Memory B cell (primary cell): ENCODE measurements around the gene ABLIM2.
A peak's percentile ranks its signal among the peaks of the same experiment; 100 is the strongest.

Source experiments
- ATAC-seq: fragments of 150-1000 bp; cut with Tn5 transposase; 2 replicates; pipeline ENCODE4 v1.10.0; 2021; ENCODE audit warnings: low read depth, mild to moderate bottlenecking, moderate library complexity
- DNase-seq, 2 donors: peaks; one replicate each; pipeline ENCODE4 v3.0.0; 2022; ENCODE audit warnings: low spot score in 2 of 2
- H3K27ac Mint-ChIP-seq: one replicate; pipeline ENCODE4 v1.8.0; 2022; ENCODE audit warnings: mild to moderate bottlenecking, moderate library complexity, mixed read lengths
- H3K27me3 Mint-ChIP-seq: one replicate; pipeline ENCODE4 v1.8.0; 2022; ENCODE audit warnings: mixed read lengths
- H3K36me3 Mint-ChIP-seq: one replicate; pipeline ENCODE4 v1.8.0; 2022; ENCODE audit warnings: mild to moderate bottlenecking, mixed read lengths
- H3K4me1 Mint-ChIP-seq: one replicate; pipeline ENCODE4 v1.8.0; 2022; ENCODE audit warnings: mixed read lengths
- H3K4me3 Mint-ChIP-seq: one replicate; pipeline ENCODE4 v1.8.0; 2022; ENCODE audit warnings: mild to moderate bottlenecking, moderate library complexity, mixed read lengths
- H3K9me3 Mint-ChIP-seq: one replicate; pipeline ENCODE4 v1.8.0; 2022; ENCODE audit warnings: mixed read lengths

ABLIM2 gene

GRCh38 chr4:8114456-8115202 is 44.0 kb downstream of the ABLIM2 start:
- Mint-ChIP-seq H3K4me1 (peaks cover 5% of the 10 kb centered on the region), H3K27me3 (peaks cover 6% of the 10 kb centered on the region), H3K36me3 (no peaks in the 10 kb centered on the region), H3K9me3 (peaks cover 4% of the 10 kb centered on the region), H3K27ac (no peak overlapping the region), H3K4me3 (no peak overlapping the region)
- no peak for ATAC-seq
- no peak for DNase-seq

- H3K36me3 Mint-ChIP-seq, result peaks cover 2% of the 10 kb centered on the region
- ATAC-seq (no peak), DNase-seq (no peak)
- no peak overlapping the region for H3K4me3 Mint-ChIP-seq
- no peak overlapping the region for H3K27ac Mint-ChIP-seq
- H3K27me3 Mint-ChIP-seq, result peaks cover 9% of the 10 kb centered on the region
- peaks cover 5% of the 10 kb centered on the region for H3K4me1 Mint-ChIP-seq
- H3K9me3 Mint-ChIP-seq, result peaks cover 4% of the 10 kb centered on the region
These were observed 44.8 kb downstream of the ABLIM2 start for GRCh38 chr4:8113611-8114377.

DNA sequence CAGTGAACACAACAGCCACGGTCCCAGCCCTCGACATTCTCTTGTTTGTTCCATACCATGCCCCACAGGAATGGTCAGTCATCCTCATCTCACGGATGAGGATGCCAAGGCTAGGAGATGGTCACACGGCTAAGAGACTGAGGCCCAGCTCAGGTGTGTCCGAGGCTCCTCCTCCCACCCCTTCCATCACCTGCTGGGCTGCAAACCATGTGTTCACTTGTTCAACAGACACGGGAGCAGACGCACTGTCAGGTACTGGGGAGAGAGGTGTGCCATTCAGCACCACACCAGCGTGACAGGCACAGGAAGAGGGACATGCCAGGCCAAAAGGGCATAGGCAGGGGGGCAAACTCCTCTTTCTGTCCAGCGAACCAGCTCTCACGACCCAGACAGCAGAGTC is 45.9 kb downstream of the ABLIM2 start:
- DNase-seq (no peak), ATAC-seq (no peak)
- Mint-ChIP-seq H3K27me3 (peaks cover 13% of the 10 kb centered on the region), H3K9me3 (peaks cover 4% of the 10 kb centered on the region), H3K4me3 (no peak overlapping the region), H3K27ac (no peak overlapping the region), H3K36me3 (peaks cover 4% of the 10 kb centered on the region), H3K4me1 (peaks cover 5% of the 10 kb centered on the region)

GRCh38 chr4:8112036-8112576 is 46.5 kb downstream of the ABLIM2 start:
- peaks cover 14% of the 10 kb centered on the region for H3K27me3 Mint-ChIP-seq
- H3K27ac Mint-ChIP-seq, result no peak overlapping the region
- no peak overlapping the region for H3K4me3 Mint-ChIP-seq
- no peak for DNase-seq
- H3K4me1 Mint-ChIP-seq, result peaks cover under 1% of the 10 kb centered on the region
- H3K9me3 Mint-ChIP-seq, result no peaks in the 10 kb centered on the region
- peaks cover 5% of the 10 kb centered on the region for H3K36me3 Mint-ChIP-seq
- ATAC-seq, result no peak

DNA sequence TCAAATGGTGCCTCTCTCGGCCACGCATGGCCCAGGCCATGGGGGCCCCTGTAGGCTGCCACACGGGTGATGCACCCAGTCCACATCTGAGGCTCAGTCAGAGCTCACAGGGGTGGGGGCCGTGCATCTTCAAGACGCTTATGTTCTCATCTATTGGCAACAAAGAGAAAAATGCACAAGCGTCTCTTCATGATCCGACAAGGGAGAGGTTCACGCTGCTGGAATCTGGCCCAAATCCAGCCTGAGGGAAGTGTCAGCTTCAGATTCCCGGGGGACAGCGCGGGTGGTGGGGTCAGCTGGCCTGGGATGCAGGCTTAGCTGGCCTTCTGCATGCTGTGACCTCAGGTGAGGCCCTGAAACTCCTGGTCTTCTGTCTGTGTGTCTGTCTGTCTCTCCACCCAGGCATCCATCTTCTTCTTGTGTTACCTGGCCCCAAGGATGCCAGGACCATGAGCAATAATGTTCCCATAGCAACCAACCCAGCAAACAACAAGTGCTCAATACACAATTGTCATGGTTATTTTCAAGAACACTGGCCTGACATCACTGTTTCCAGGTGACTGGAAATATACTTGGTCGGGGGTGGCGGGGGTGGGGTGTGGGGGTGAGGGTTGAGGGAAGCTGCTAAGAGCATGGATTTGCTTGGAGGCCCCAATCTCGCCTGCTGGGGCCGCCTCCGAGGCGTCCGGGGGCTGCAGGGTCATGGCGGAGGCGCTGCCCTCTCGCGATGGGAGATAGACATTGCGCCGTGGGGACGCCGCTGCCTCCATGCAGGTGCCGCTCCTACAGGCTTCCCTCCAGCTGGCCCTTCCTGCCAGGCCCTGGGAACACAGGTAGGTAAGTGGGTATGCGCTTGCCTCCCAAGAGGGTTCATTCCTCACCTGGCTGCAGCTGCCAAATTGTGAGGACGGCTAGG is 48.3 kb downstream of the ABLIM2 start:
- no peaks in the 10 kb centered on the region for H3K4me1 Mint-ChIP-seq
- H3K4me3 Mint-ChIP-seq, result no peak overlapping the region
- H3K9me3 Mint-ChIP-seq, result no peaks in the 10 kb centered on the region
- H3K27me3 Mint-ChIP-seq, result peaks cover 12% of the 10 kb centered on the region
- H3K36me3 Mint-ChIP-seq, result peaks cover 5% of the 10 kb centered on the region
- no peak overlapping the region for H3K27ac Mint-ChIP-seq
- ATAC-seq, result peak; percentile 42
- no peak for DNase-seq

- H3K27ac Mint-ChIP-seq, result no peak overlapping the region
- no peak overlapping the region for H3K4me3 Mint-ChIP-seq
- peaks cover 9% of the 10 kb centered on the region for H3K36me3 Mint-ChIP-seq
- H3K9me3 Mint-ChIP-seq, result no peaks in the 10 kb centered on the region
- peaks cover 10% of the 10 kb centered on the region for H3K27me3 Mint-ChIP-seq
- DNase-seq (no peak), ATAC-seq (no peak)
- no peaks in the 10 kb centered on the region for H3K4me1 Mint-ChIP-seq
These were observed 49.1 kb downstream of the ABLIM2 start for GRCh38 chr4:8109406-8110065.

- ATAC-seq (no peak), DNase-seq (no peak)
- peaks cover 10% of the 10 kb centered on the region for H3K27me3 Mint-ChIP-seq
- H3K9me3 Mint-ChIP-seq, result no peaks in the 10 kb centered on the region
- no peaks in the 10 kb centered on the region for H3K4me1 Mint-ChIP-seq
- H3K36me3 Mint-ChIP-seq, result peaks cover 9% of the 10 kb centered on the region
- no peak overlapping the region for H3K27ac Mint-ChIP-seq
- H3K4me3 Mint-ChIP-seq, result no peak overlapping the region
These were observed 49.6 kb downstream of the ABLIM2 start for GRCh38 chr4:8108991-8109390.

- Mint-ChIP-seq H3K4me3 (no peak overlapping the region), H3K27ac (no peak overlapping the region), H3K36me3 (peaks cover 9% of the 10 kb centered on the region), H3K27me3 (peaks cover 10% of the 10 kb centered on the region), H3K9me3 (no peaks in the 10 kb centered on the region), H3K4me1 (no peaks in the 10 kb centered on the region)
- no peak for DNase-seq
- no peak for ATAC-seq
These were observed 50.4 kb downstream of the ABLIM2 start for GRCh38 chr4:8108261-8108660.

- Mint-ChIP-seq H3K27me3 (peaks cover 14% of the 10 kb centered on the region), H3K27ac (no peak overlapping the region)
- no peak for ATAC-seq
These were observed 51.4 kb downstream of the ABLIM2 start for GRCh38 chr4:8107146-8107657.

DNA sequence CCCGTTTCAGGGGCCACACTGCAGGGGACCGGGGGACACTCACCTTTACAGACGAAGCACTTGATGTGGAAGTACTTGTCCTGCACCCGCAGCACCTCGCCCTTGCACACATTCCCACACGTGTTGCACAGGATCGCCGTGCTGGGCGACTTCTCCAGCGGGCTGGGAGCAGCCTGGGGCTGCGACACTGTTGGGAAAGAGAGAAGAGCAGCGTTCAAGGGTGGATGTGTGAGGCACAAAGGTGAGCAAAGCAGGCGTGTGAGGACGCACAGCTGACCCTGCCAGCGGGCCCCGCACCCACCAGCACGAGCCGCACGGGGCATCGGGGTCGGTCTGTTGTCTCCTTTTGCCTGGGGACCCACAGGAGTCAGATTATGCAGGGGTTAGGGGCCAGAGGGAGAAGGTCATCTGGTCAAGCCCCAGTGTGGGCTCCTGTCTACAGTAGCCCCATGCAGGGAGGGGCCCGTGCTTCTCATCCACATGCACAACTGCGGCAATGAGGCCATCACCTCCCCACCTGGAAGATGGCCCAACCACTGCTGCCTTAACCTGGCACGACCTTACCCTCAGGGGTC is 52.1 kb downstream of the ABLIM2 start:
- peaks cover 15% of the 10 kb centered on the region for H3K27me3 Mint-ChIP-seq
- no peak overlapping the region for H3K4me3 Mint-ChIP-seq
- H3K27ac Mint-ChIP-seq, result no peak overlapping the region
- no peaks in the 10 kb centered on the region for H3K9me3 Mint-ChIP-seq
- peaks cover 9% of the 10 kb centered on the region for H3K36me3 Mint-ChIP-seq
- H3K4me1 Mint-ChIP-seq, result no peaks in the 10 kb centered on the region
- ATAC-seq (no peak), DNase-seq (no peak)

More at GRCh38 chr4:8107146-8107657, 51.4 kb downstream of the ABLIM2 start:
- H3K36me3 Mint-ChIP-seq, result peaks cover 9% of the 10 kb centered on the region
- H3K4me1 Mint-ChIP-seq, result no peaks in the 10 kb centered on the region
- no peaks in the 10 kb centered on the region for H3K9me3 Mint-ChIP-seq
- no peak overlapping the region for H3K4me3 Mint-ChIP-seq
- no peak for DNase-seq

DNA sequence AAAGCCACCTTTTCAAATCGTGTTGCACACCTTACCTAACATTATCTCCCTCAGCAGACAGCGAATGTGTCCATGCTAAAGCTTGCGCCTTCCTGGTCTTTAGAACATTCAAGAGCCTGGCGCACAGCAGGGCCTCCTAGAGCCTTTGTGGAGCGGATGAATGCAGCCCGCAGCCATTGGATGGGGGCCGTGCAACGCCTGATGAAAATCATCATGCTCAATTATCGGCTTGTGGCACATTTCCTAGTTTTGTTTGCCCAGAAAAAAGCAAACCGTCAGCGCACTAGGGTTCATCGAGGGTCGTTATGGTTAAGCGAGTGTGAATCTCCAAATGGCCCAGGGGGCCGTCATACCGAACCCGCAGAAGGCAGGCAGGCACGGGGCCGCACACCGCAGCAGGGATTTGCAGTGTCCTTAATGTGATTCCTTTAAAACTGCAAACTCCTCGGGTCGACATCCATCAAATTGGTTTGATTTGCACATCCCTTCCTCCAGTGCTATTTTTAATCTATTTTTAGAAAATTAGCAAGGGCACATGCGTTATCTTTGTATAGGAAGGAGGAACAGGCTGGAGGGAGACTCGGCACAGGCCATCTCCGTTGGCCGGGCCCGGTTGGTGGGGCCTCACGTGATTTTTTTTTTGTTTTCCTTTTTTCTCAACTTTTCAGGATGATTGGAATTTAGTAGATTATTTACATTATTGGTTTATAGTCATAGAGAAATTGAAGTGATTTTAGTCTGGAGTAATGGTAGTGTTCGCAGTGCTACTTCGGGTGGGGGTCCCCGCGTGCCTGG is 53.1 kb downstream of the ABLIM2 start:
- ATAC-seq, result no peak
- no peak overlapping the region for H3K27ac Mint-ChIP-seq
- H3K27me3 Mint-ChIP-seq, result peaks cover 15% of the 10 kb centered on the region
- H3K4me1 Mint-ChIP-seq, result no peaks in the 10 kb centered on the region
- H3K36me3 Mint-ChIP-seq, result peaks cover 9% of the 10 kb centered on the region
- H3K9me3 Mint-ChIP-seq, result no peaks in the 10 kb centered on the region
- DNase-seq, result no peak
- no peak overlapping the region for H3K4me3 Mint-ChIP-seq

- Mint-ChIP-seq H3K36me3 (peaks cover 9% of the 10 kb centered on the region), H3K4me3 (no peak overlapping the region), H3K9me3 (no peaks in the 10 kb centered on the region), H3K27ac (no peak overlapping the region), H3K4me1 (no peaks in the 10 kb centered on the region), H3K27me3 (peaks cover 13% of the 10 kb centered on the region)
- ATAC-seq, result no peak
- DNase-seq, result no peak
These were observed 53.9 kb downstream of the ABLIM2 start for GRCh38 chr4:8104491-8105305.
